H1 (cell line): ENCODE measurements around the gene BTRC. TPM values are rescaled to one million over a fixed set of nuclear protein-coding genes. Genes with fewer than 3 reads are reported as not detected.

Experiments
- CTCF ChIA-PET: fragments of 300-600 bp; sonication (Branson Sonifier 250); formaldehyde crosslinking; loops from one replicate; lab custom pipeline; 2021; ENCODE audit not compliant: partially characterized antibody; lab: Charles Lee
- POLR2A ChIA-PET: fragments of 300-600 bp; sonication (Branson Sonifier 250); formaldehyde crosslinking; loops from one replicate; lab custom pipeline; 2021; ENCODE audit warnings: inconsistent platforms; ENCODE audit not compliant: partially characterized antibody; lab: Charles Lee
- DNase-seq, 2 experiments: peaks; one replicate each; pipeline versions ENCODE4 v3.0.0 to v3.0.0-alpha.2; 2010 to 2022; ENCODE audit warnings: low spot score in 2 of 2, low read depth in 1 of 2, mixed read lengths in 1 of 2
- FAIRE-seq: peaks from 2 replicates; lab custom pipeline; 2011; peaks lifted over from hg19 to GRCh38; lab: Jason Lieb, UNC
- H2AFZ ChIP-seq: 2 replicates; pipeline ENCODE4 v1.8.1; 2012; ENCODE audit warnings: low read length, inconsistent platforms
- H2AK5ac ChIP-seq: 2 replicates; pipeline ENCODE4 v1.6.1; 2013; ENCODE audit warnings: low read depth, low read length
- H2BK120ac ChIP-seq: replicated peaks from 2 replicates; pipeline ENCODE3; 2013; ENCODE audit warnings: low read depth, low read length, inconsistent platforms
- H2BK12ac ChIP-seq: 2 replicates; pipeline ENCODE4 v1.6.1; 2013; ENCODE audit warnings: low read depth, low read length
- H2BK15ac ChIP-seq: 2 replicates; pipeline ENCODE4 v1.6.1; 2013; ENCODE audit warnings: low read length
- H2BK20ac ChIP-seq: 2 replicates; pipeline ENCODE4 v1.6.1; 2013; ENCODE audit warnings: low read length
- H2BK5ac ChIP-seq: 2 replicates; pipeline ENCODE4 v1.6.1; 2013; ENCODE audit warnings: low read depth, low read length
- H3K14ac ChIP-seq: 2 replicates; pipeline ENCODE4 v1.6.1; 2013; ENCODE audit warnings: inconsistent platforms; ENCODE audit not compliant: insufficient read length
- H3K18ac ChIP-seq: 2 replicates; pipeline ENCODE4 v1.6.1; 2013; ENCODE audit warnings: low read length; ENCODE audit errors: extremely low read depth
- H3K23ac ChIP-seq: 2 replicates; pipeline ENCODE4 v1.6.1; 2013; ENCODE audit warnings: inconsistent platforms; ENCODE audit not compliant: insufficient read length
- H3K23me2 ChIP-seq: 2 replicates; pipeline ENCODE4 v1.6.1; 2013; ENCODE audit warnings: low read depth, low read length
- H3K27ac ChIP-seq: 2 replicates; pipeline ENCODE4 v1.6.1; 2011; ENCODE audit warnings: low read depth, low read length, inconsistent platforms
- H3K27me3 ChIP-seq, 4 experiments: replicated peaks in 1 of 4; 1 replicate in 1 of 4; 2 replicates in 3 of 4; pipeline versions ENCODE4 v1.6.1 to v1.8.1; 2011 to 2013; ENCODE audit warnings: low read length in 3 of 4, mild to moderate bottlenecking in 3 of 4, inconsistent platforms in 2 of 4, mixed read lengths in 2 of 4, moderate library complexity in 1 of 4; ENCODE audit not compliant: control insufficient read depth in 3 of 4, insufficient read depth in 3 of 4; ENCODE audit errors: extremely low read depth in 1 of 4
- H3K36me3 ChIP-seq, 4 experiments: 2 replicates each; pipeline versions ENCODE4 v1.6.1 to v1.8.1; 2011 to 2013; ENCODE audit warnings: mild to moderate bottlenecking in 4 of 4, low read length in 3 of 4, moderate library complexity in 2 of 4, control low read depth in 1 of 4, inconsistent platforms in 1 of 4; ENCODE audit not compliant: insufficient read depth in 4 of 4, control insufficient read depth in 2 of 4
- H3K4ac ChIP-seq: replicated peaks from 2 replicates; pipeline ENCODE3; 2013; ENCODE audit warnings: low read length, low read depth, mixed read lengths, inconsistent platforms; ENCODE audit not compliant: insufficient read length
- H3K4me1 ChIP-seq, 4 experiments: replicated peaks in 1 of 4; 1 replicate in 1 of 4; 2 replicates in 3 of 4; pipeline versions ENCODE4 v1.6.1 to v1.8.1; 2011 to 2013; ENCODE audit warnings: low read length in 3 of 4, inconsistent platforms in 2 of 4, mixed read lengths in 1 of 4; ENCODE audit not compliant: insufficient read depth in 4 of 4, control insufficient read depth in 3 of 4
- H3K4me2 ChIP-seq, 2 experiments: 2 replicates each; pipeline versions ENCODE4 v1.6.1 to v1.8.1; 2011 to 2013; ENCODE audit warnings: low read depth in 2 of 2, low read length in 2 of 2, control low read depth in 1 of 2, inconsistent platforms in 1 of 2, mild to moderate bottlenecking in 1 of 2; ENCODE audit not compliant: insufficient read depth in 1 of 2
- H3K4me3 ChIP-seq, 4 experiments: fragments of 200-600, 300-600 bp in 1 of 4; sonication (generic), shearing (Covaris generic), sonication (Bioruptor Twin) in 1 of 4; 2 replicates each; pipeline versions ENCODE4 v1.5.1 to v1.8.1; 2011 to 2016; ENCODE audit warnings: low read length in 4 of 4, low read depth in 3 of 4, control low read depth in 2 of 4, inconsistent platforms in 2 of 4, mild to moderate bottlenecking in 2 of 4, mixed read lengths in 1 of 4, moderate library complexity in 1 of 4; ENCODE audit not compliant: insufficient read depth in 2 of 4; ENCODE audit errors: extremely low read depth in 1 of 4
- H3K56ac ChIP-seq: replicated peaks from 2 replicates; pipeline ENCODE3; 2013; ENCODE audit warnings: low read depth, mild to moderate bottlenecking, mixed read lengths, low read length, inconsistent platforms; ENCODE audit not compliant: insufficient read length
- H3K79me1 ChIP-seq: 2 replicates; pipeline ENCODE4 v1.6.1; 2013; ENCODE audit warnings: low read depth, low read length, control low read depth
- H3K79me2 ChIP-seq, 2 experiments: 2 replicates each; pipeline versions ENCODE4 v1.6.1 to v1.8.1; 2012 to 2013; ENCODE audit warnings: low read length in 2 of 2, mild to moderate bottlenecking in 2 of 2, inconsistent platforms in 1 of 2; ENCODE audit not compliant: insufficient read depth in 2 of 2, control insufficient read depth in 1 of 2
- H3K9ac ChIP-seq, 4 experiments: replicated peaks in 1 of 4; 1 replicate in 1 of 4; 2 replicates in 3 of 4; pipeline versions ENCODE4 v1.6.1 to v1.8.1; 2011 to 2013; ENCODE audit warnings: low read depth in 3 of 4, low read length in 3 of 4, control low read depth in 2 of 4, mild to moderate bottlenecking in 2 of 4, moderate library complexity in 2 of 4, inconsistent platforms in 1 of 4; ENCODE audit errors: extremely low read depth in 1 of 4
- H3K9me3 ChIP-seq, 2 experiments: 2 replicates each; pipeline versions ENCODE4 v1.6.1 to v1.8.1; 2012 to 2013; ENCODE audit warnings: mild to moderate bottlenecking in 2 of 2, moderate library complexity in 2 of 2, control low read depth in 1 of 2, inconsistent platforms in 1 of 2, low read depth in 1 of 2, low read length in 1 of 2, mixed read lengths in 1 of 2; ENCODE audit not compliant: insufficient read depth in 2 of 2
- H4K20me1 ChIP-seq, 2 experiments: replicated peaks in 1 of 2; 2 replicates each; pipeline versions ENCODE3 to v1.8.1; 2011 to 2013; ENCODE audit warnings: inconsistent platforms in 2 of 2, low read length in 2 of 2, mild to moderate bottlenecking in 1 of 2; ENCODE audit not compliant: insufficient read depth in 2 of 2, control insufficient read depth in 1 of 2
- H4K5ac ChIP-seq: 2 replicates; pipeline ENCODE4 v1.6.1; 2013; ENCODE audit warnings: low read length, low read depth, mixed read lengths, inconsistent platforms; ENCODE audit not compliant: insufficient read length
- H4K8ac ChIP-seq: 2 replicates; pipeline ENCODE4 v1.8.0; 2013; ENCODE audit warnings: mild to moderate bottlenecking, moderate library complexity, low read length, inconsistent platforms; ENCODE audit not compliant: insufficient read depth; ENCODE audit errors: extremely low read depth
- H4K91ac ChIP-seq: replicated peaks from 2 replicates; pipeline ENCODE3; 2013; ENCODE audit warnings: low read length, mixed read lengths, inconsistent platforms; ENCODE audit not compliant: insufficient read length
- CREB1 ChIP-seq: IDR thresholded peaks from 2 replicates; pipeline ENCODE4 v1.6.1; 2012; ENCODE audit warnings: inconsistent platforms
- EGR1 ChIP-seq: IDR thresholded peaks from 2 replicates; pipeline ENCODE4 v1.6.1; 2011; ENCODE audit warnings: low read depth, low read length, borderline replicate concordance
- GTF2F1 ChIP-seq: IDR thresholded peaks from 2 replicates; pipeline ENCODE4 v1.6.1; 2012; ENCODE audit warnings: low read depth, low read length, improper control_type of control experiment, borderline replicate concordance
- KDM1A ChIP-seq: fragments of 200-600, 300-600 bp; sonication (generic); IDR thresholded peaks from 2 replicates; pipeline ENCODE4 v1.7.1; 2016; ENCODE audit warnings: mild to moderate bottlenecking, low read length, borderline replicate concordance
- KDM5A ChIP-seq: fragments of 200-600 bp; IDR thresholded peaks from 2 replicates; pipeline ENCODE4 v1.7.1; 2012; ENCODE audit warnings: mild to moderate bottlenecking, low read length, inconsistent platforms, mixed read lengths
- NANOG ChIP-seq: IDR thresholded peaks from 2 replicates; pipeline ENCODE4 v1.6.1; 2011; ENCODE audit warnings: low read length, low read depth, mild to moderate bottlenecking, inconsistent platforms; ENCODE audit not compliant: insufficient read depth, poor library complexity, severe bottlenecking
- RAD21 ChIP-seq, 2 experiments: IDR thresholded peaks in 1 of 2; conservative IDR thresholded peaks in 1 of 2; 2 replicates each; pipeline ENCODE4 v1.6.1; 2011; ENCODE audit warnings: low read depth in 2 of 2, low read length in 2 of 2, improper control_type of control experiment in 1 of 2, inconsistent platforms in 1 of 2, mild to moderate bottlenecking in 1 of 2, moderate library complexity in 1 of 2
- SP1 ChIP-seq: IDR thresholded peaks from 2 replicates; pipeline ENCODE4 v1.6.1; 2011; ENCODE audit warnings: low read depth, low read length
- SP4 ChIP-seq: IDR thresholded peaks from 2 replicates; pipeline ENCODE4 v1.6.1; 2012; ENCODE audit warnings: low read length, inconsistent platforms
- TBP ChIP-seq: IDR thresholded peaks from 2 replicates; pipeline ENCODE4 v1.6.1; 2011; ENCODE audit warnings: low read depth, low read length, improper control_type of control experiment
- WGBS, 2 experiments: shearing (Covaris generic) in 1 of 2; methylation state at CpG; one replicate each; pipeline versions ENCODE4 v1.1.6 to v1.1.7; 2013 to 2015; ENCODE audit warnings: low lambda C conversion rate in 2 of 2, mixed read lengths in 2 of 2, inconsistent platforms in 1 of 2, low coverage in 1 of 2, missing lambda C conversion rate in 1 of 2; ENCODE audit not compliant: insufficient replicate concordance in 2 of 2, insufficient coverage in 1 of 2, insufficient read length in 1 of 2; ENCODE audit errors: extremely low coverage in 1 of 2, missing lambda C conversion rate in 1 of 2; 5-methylcytosine and 5-hydroxymethylcytosine counted together
- polyA plus RNA-seq, 7 experiments: library from polyadenylated mRNA; depleted of rRNA in 3 of 7; stranded (reverse) in 5 of 7; unstranded in 2 of 7; fragments of >200 nt in 5 of 7; fragments of 200-250 nt in 2 of 7; gene quantifications; 1 replicate in 5 of 7; 2 replicates in 1 of 7; 4 replicates in 1 of 7; pipeline versions ENCODE4 v1.2.1 to v1.2.3, GENCODE V29; 2011 to 2013; ENCODE audit warnings: missing spikeins in 2 of 7, mixed read lengths in 2 of 7
- total RNA-seq: library from RNA; stranded (reverse); fragmentation: NEBNext Ultra II Directional; extraction: Animal tissue kit (Norgen Biotek cat#: 25700); gene quantifications from 2 replicates; pipeline ENCODE4 v1.2.1, GENCODE V29; 2021

Gene BTRC
- total and polyA plus RNA-seq, 2 of the 8 experiments (the other 6 are each of a cell fraction or from before 2014, with no cell fraction given) = 9.9 to 24.7 TPM

DNA sequence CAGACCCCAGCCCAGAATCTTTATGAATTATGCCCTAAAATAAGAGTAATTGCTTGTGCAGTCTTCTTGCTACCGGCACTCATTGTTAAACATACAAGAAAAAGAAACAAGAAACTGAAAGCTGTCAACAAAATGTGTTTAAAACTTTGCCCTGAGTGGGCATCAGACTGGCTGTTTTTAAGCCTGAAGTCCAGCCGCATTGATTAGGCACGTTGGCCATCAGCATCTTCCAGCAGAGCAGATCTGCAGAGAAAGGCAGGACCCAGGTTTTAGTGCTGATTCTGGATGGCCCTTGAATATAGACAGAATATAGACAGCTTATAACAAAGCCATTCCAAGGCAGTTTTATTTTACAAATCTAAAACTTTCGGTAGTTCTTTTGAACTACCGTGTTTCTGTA is 131.2 kb downstream of the BTRC start:
- FAIRE-seq (no peak), DNase-seq (no peak)
- H3K18ac ChIP-seq = no peak overlapping the region
- H3K9ac ChIP-seq = no peak overlapping the region
- H2BK15ac ChIP-seq = no peak overlapping the region
- no peaks in the 10 kb centered on the region for H4K20me1 ChIP-seq
- no peak overlapping the region for H3K4me3 ChIP-seq
- no peak overlapping the region for H4K91ac ChIP-seq
- TF ChIP-seq KDM5A = no peak
- TF ChIP-seq NANOG = no peak
- TF ChIP-seq SP4 = no peak
- TF ChIP-seq KDM1A = no peak
- no peak for TF ChIP-seq SP1
- no peak for TF ChIP-seq CREB1
- TF ChIP-seq TBP = no peak
- TF ChIP-seq RAD21 (IDR thresholded peaks at IDR 0.05 in 1 of 2, conservative IDR thresholded peaks at IDR 0.05 in 1 of 2; ENCODE audit: low read depth in 2 of 2, low read length in 2 of 2) = no peak
- TF ChIP-seq GTF2F1 = no peak
- no peak for TF ChIP-seq EGR1
- H2BK120ac ChIP-seq = no peak overlapping the region
- H2BK20ac ChIP-seq = no peak overlapping the region
- H3K9me3 ChIP-seq = no peaks in the 10 kb centered on the region
- H4K8ac ChIP-seq = no peak overlapping the region
- H2AFZ ChIP-seq = no peak overlapping the region
- no peak overlapping the region for H2BK12ac ChIP-seq
- no peaks in the 10 kb centered on the region for H3K79me2 ChIP-seq
- CTCF ChIA-PET = interaction anchor here (0.5 to 5.2 kb wide), 6 partner anchors 8 to 296 kb away, joined by 3 to 31 read pairs (median 3); no protein-coding TSS in a partner anchor
- no peak overlapping the region for H3K56ac ChIP-seq
- no peak overlapping the region for H4K5ac ChIP-seq
- H3K27ac ChIP-seq = no peak overlapping the region
- H3K4ac ChIP-seq = no peak overlapping the region
- H3K4me1 ChIP-seq = peaks cover 2 to 9% (median 4%) of the 10 kb centered on the region in 4 experiments; a peak in 6 of 7 replicates
- no peak overlapping the region for H3K23ac ChIP-seq
- no peaks in the 10 kb centered on the region for H3K79me1 ChIP-seq
- peak overlapping the region in 1 of 2 experiments; percentile 79; a peak in 1 of 4 replicates for H3K4me2 ChIP-seq
- H3K27me3 ChIP-seq = no peaks in the 10 kb centered on the region
- H3K36me3 ChIP-seq = no peaks in the 10 kb centered on the region
- WGBS, 2 experiments = 84% methylated on average over 5 of the region's 5 CpGs; no CpG with 5 or more reads in 1 of the 2 experiments
- no peak overlapping the region for H2BK5ac ChIP-seq
- no peak overlapping the region for H2AK5ac ChIP-seq
- H3K14ac ChIP-seq = no peak overlapping the region
- no peaks in the 10 kb centered on the region for H3K23me2 ChIP-seq
- POLR2A ChIA-PET = no interaction called here
